ENCODE data around the gene ANKH. TPM values are rescaled to one million over a fixed set of nuclear protein-coding genes. Genes with fewer than 3 reads are reported as not detected.

ANKH gene
- total and polyA plus RNA-seq, 2 of the 13 experiments (the other 11 are each of a cell fraction or from before 2014, with no cell fraction given) = 25.0 to 36.0 TPM

- TF ChIP-seq ZBTB39 (CRISPR knock-in tag; IDR thresholded peaks at IDR 0.05) (no peak), ZSCAN20 (CRISPR knock-in tag; IDR thresholded peaks at IDR 0.05; ENCODE audit: borderline replicate concordance) (0 out of 2 replicates have a peak, but pooled peaks have one; percentile 36), SMYD3 (CRISPR knock-in tag; IDR thresholded peaks at IDR 0.05) (no peak), BATF2 (CRISPR knock-in tag; IDR thresholded peaks at IDR 0.05) (no peak), ISL2 (CRISPR knock-in tag; IDR thresholded peaks at IDR 0.05) (0 out of 2 replicates have a peak, but pooled peaks have one; percentile 42), ZBTB49 (CRISPR knock-in tag; IDR thresholded peaks at IDR 0.05; ENCODE audit: borderline replicate concordance) (no peak), ZNF891 (CRISPR knock-in tag; IDR thresholded peaks at IDR 0.05) (no peak), CREB1 (IDR thresholded peaks at IDR 0.05) (no peak), CREB1 (CRISPR knock-in tag; IDR thresholded peaks at IDR 0.05) (peak; percentile 56; the same call in 1 of the 2 replicates), ZNF607 (CRISPR knock-in tag; IDR thresholded peaks at IDR 0.05; ENCODE audit: borderline replicate concordance) (no peak), NBN (conservative IDR thresholded peaks at IDR 0.05) (no peak), ZNF709 (CRISPR knock-in tag; IDR thresholded peaks at IDR 0.05) (no peak), FOXA1 (IDR thresholded peaks at IDR 0.05) (no peak), FOXA1 (CRISPR knock-in tag; IDR thresholded peaks at IDR 0.05) (no peak), RFXAP (CRISPR knock-in tag; IDR thresholded peaks at IDR 0.05; ENCODE audit: borderline replicate concordance) (no peak), ZMAT5 (CRISPR knock-in tag; IDR thresholded peaks at IDR 0.05; ENCODE audit: borderline replicate concordance, low read depth) (no peak), ZNF550 (CRISPR knock-in tag; IDR thresholded peaks at IDR 0.05; ENCODE audit: borderline replicate concordance) (no peak), ZNF343 (CRISPR knock-in tag; IDR thresholded peaks at IDR 0.05) (no peak), ZNF569 (CRISPR knock-in tag; IDR thresholded peaks at IDR 0.05; ENCODE audit: borderline replicate concordance) (no peak), LBX2 (CRISPR knock-in tag; IDR thresholded peaks at IDR 0.05; ENCODE audit: borderline replicate concordance) (no peak)
- TF ChIP-seq, protein P1, sequence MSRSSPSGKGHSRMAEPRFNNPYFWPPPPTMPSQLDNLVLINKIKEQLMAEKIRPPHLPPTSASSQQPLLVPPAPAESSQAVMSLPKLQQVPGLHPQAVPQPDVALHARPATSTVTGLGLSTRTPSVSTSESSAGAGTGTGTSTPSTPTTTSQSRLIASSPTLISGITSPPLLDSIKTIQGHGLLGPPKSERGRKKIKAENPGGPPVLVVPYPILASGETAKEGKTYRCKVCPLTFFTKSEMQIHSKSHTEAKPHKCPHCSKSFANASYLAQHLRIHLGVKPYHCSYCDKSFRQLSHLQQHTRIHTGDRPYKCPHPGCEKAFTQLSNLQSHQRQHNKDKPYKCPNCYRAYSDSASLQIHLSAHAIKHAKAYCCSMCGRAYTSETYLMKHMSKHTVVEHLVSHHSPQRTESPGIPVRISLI (CRISPR knock-in tag; IDR thresholded peaks at IDR 0.05; ENCODE audit: borderline replicate concordance) = no peak
- TF ChIP-seq, protein P2, sequence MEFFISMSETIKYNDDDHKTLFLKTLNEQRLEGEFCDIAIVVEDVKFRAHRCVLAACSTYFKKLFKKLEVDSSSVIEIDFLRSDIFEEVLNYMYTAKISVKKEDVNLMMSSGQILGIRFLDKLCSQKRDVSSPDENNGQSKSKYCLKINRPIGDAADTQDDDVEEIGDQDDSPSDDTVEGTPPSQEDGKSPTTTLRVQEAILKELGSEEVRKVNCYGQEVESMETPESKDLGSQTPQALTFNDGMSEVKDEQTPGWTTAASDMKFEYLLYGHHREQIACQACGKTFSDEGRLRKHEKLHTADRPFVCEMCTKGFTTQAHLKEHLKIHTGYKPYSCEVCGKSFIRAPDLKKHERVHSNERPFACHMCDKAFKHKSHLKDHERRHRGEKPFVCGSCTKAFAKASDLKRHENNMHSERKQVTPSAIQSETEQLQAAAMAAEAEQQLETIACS (CRISPR knock-in tag; IDR thresholded peaks at IDR 0.05) = no peak
Observed at GRCh38 chr5:14665101-14665822, 206.3 kb downstream of the ANKH start (continued).
